Measurements from ENCODE around the gene LMTK3. TPM values are rescaled to one million over a fixed set of nuclear protein-coding genes. Genes with fewer than 3 reads are reported as not detected.

LMTK3 gene
- total RNA-seq, 1 experiment from 2014 or later: 10.6 TPM

DNA sequence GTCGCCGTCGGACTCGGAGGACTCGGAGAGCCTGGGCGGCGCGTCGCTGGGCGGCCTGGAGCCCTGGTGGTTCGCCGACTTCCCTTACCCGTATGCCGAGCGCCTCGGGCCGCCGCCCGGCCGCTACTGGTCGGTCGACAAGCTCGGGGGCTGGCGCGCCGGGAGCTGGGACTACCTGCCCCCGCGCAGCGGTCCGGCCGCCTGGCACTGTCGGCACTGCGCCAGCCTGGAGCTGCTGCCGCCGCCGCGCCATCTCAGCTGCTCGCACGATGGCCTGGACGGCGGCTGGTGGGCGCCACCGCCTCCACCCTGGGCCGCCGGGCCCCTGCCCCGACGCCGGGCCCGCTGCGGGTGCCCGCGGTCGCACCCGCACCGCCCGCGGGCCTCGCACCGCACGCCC is 68.4 kb downstream of the LMTK3 start:
- CTCF ChIA-PET: no interaction called here
- H3K9me3 ChIP-seq (ENCODE audit: control insufficient read depth, insufficient read depth, low read depth, low read length): no peaks in the 10 kb centered on the region
- H3K27ac ChIP-seq (ENCODE audit: low read length): no peak overlapping the region
- H3K4me3 ChIP-seq (ENCODE audit: low read depth in 2 of 2, low read length in 2 of 2): no peak overlapping the region
- peaks cover 9% of the 10 kb centered on the region for H3K4me1 ChIP-seq (ENCODE audit: control insufficient read depth, insufficient read depth, low read length)
- DNase-seq (ENCODE audit: low read depth, low spot score) (no peak), ATAC-seq (no peak)
- H3K27me3 ChIP-seq (ENCODE audit: control insufficient read depth, insufficient read depth, low read length): no peaks in the 10 kb centered on the region
- H3K36me3 ChIP-seq (ENCODE audit: control insufficient read depth, insufficient read depth, low read length): no peaks in the 10 kb centered on the region; the same call in none of the 2 replicates
- in situ Hi-C loops (cut with HindIII; ENCODE audit: low pct_unique_long_range_greater_than_20kb, low sequenced_read_pairs): no loop called here
- POLR2A ChIA-PET: no interaction called here
- intact Hi-C loops (cut with micrococcal nuclease; ENCODE audit: unreplicated experiment): no loop called here
- no TSS peak for BruUV-seq (replicated peaks)
- TF ChIP-seq POLR2AphosphoS5 (IDR thresholded peaks at IDR 0.05; ENCODE audit: low read depth, low read length): no peak
- TF ChIP-seq REST (IDR thresholded peaks at IDR 0.05; ENCODE audit: insufficient read depth in 1 of 2, low read depth in 2 of 2, low read length in 1 of 2): no peak
- no peak for TF ChIP-seq SIN3A (IDR thresholded peaks at IDR 0.05; ENCODE audit: borderline replicate concordance, insufficient read depth, low read depth, low read length)
- no peak for TF ChIP-seq TCF7L2 (IDR thresholded peaks at IDR 0.05; ENCODE audit: low read depth, low read length)
- TF ChIP-seq, protein P1, sequence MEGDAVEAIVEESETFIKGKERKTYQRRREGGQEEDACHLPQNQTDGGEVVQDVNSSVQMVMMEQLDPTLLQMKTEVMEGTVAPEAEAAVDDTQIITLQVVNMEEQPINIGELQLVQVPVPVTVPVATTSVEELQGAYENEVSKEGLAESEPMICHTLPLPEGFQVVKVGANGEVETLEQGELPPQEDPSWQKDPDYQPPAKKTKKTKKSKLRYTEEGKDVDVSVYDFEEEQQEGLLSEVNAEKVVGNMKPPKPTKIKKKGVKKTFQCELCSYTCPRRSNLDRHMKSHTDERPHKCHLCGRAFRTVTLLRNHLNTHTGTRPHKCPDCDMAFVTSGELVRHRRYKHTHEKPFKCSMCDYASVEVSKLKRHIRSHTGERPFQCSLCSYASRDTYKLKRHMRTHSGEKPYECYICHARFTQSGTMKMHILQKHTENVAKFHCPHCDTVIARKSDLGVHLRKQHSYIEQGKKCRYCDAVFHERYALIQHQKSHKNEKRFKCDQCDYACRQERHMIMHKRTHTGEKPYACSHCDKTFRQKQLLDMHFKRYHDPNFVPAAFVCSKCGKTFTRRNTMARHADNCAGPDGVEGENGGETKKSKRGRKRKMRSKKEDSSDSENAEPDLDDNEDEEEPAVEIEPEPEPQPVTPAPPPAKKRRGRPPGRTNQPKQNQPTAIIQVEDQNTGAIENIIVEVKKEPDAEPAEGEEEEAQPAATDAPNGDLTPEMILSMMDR (IDR thresholded peaks at IDR 0.05): no peak

DNA sequence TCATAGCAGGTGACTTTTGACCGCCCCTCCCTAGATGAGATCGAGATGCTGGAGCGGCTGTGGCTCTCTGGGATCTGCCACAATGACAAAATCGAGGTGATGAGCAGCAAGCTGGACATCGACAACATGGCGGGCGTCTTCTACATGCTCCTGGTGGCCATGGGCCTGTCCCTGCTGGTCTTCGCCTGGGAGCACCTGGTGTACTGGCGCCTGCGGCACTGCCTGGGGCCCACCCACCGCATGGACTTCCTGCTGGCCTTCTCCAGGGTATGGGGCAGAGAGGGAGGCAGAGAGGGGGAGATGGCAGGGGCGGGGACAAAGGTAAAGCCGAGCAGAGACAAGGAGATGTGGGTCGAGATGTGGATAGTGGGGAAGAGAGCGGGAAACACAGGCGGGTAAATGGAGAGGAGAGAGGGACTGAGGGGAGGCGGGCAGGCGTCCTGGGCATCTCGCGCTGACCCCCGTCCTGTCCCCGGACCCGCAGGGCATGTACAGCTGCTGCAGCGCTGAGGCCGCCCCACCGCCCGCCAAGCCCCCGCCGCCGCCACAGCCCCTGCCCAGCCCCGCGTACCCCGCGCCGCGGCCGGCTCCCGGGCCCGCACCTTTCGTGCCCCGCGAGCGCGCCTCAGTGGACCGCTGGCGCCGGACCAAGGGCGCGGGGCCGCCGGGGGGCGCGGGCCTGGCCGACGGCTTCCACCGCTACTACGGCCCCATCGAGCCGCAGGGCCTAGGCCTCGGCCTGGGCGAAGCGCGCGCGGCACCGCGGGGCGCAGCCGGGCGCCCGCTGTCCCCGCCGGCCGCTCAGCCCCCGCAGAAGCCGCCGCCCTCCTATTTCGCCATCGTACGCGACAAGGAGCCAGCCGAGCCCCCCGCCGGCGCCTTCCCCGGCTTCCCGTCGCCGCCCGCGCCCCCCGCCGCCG is 69.3 kb downstream of the LMTK3 start:
- no TSS peak for BruUV-seq (replicated peaks)
- DNase-seq (ENCODE audit: low read depth, low spot score) (no peak), ATAC-seq (no peak)
- Histone ChIP-seq H3K4me3 (ENCODE audit: low read depth in 2 of 2, low read length in 2 of 2) (no peak overlapping the region), H3K4me1 (ENCODE audit: control insufficient read depth, insufficient read depth, low read length) (peaks cover 7% of the 10 kb centered on the region), H3K27me3 (ENCODE audit: control insufficient read depth, insufficient read depth, low read length) (no peaks in the 10 kb centered on the region), H3K27ac (ENCODE audit: low read length) (no peak overlapping the region), H3K36me3 (ENCODE audit: control insufficient read depth, insufficient read depth, low read length) (no peaks in the 10 kb centered on the region; the same call in 1 of the 2 replicates), H3K9me3 (ENCODE audit: control insufficient read depth, insufficient read depth, low read depth, low read length) (no peaks in the 10 kb centered on the region)
- ChIA-PET POLR2A (no interaction called here), CTCF (no interaction called here)
- in situ Hi-C loops (cut with HindIII; ENCODE audit: low pct_unique_long_range_greater_than_20kb, low sequenced_read_pairs): no loop called here
- TF ChIP-seq POLR2AphosphoS5 (IDR thresholded peaks at IDR 0.05; ENCODE audit: low read depth, low read length) (no peak), REST (IDR thresholded peaks at IDR 0.05; ENCODE audit: insufficient read depth in 1 of 2, low read depth in 2 of 2, low read length in 1 of 2) (no peak), TCF7L2 (IDR thresholded peaks at IDR 0.05; ENCODE audit: low read depth, low read length) (no peak), SIN3A (IDR thresholded peaks at IDR 0.05; ENCODE audit: borderline replicate concordance, insufficient read depth, low read depth, low read length) (no peak)
- TF ChIP-seq, protein P1 (IDR thresholded peaks at IDR 0.05): no peak
- intact Hi-C loops (cut with micrococcal nuclease; ENCODE audit: unreplicated experiment): no loop called here
